Vagina (tissue), 2 donors: ENCODE measurements around the gene NUDT14.

Experiments
- CTCF ChIP-seq, 3 experiments: fragments of 450-650 bp in 2 of 3; fragments of 200-600 bp in 1 of 3; sonication (generic) in 1 of 3; IDR thresholded peaks; one replicate each; pipeline ENCODE4 v1.5.1; 2017 to 2019; ENCODE audit warnings: antibody characterized with exemption in 3 of 3, mild to moderate bottlenecking in 2 of 3, moderate library complexity in 2 of 3
- POLR2A ChIP-seq, 2 donors: fragments of 450-650 bp; IDR thresholded peaks; one replicate each; pipeline ENCODE4 v1.6.1; 2017; ENCODE audit warnings: antibody characterized with exemption in 2 of 2, mild to moderate bottlenecking in 2 of 2, moderate library complexity in 2 of 2

- TF ChIP-seq CTCF (IDR thresholded peaks at IDR 0.05) (no peak), POLR2A (IDR thresholded peaks at IDR 0.05) (no peak)
Observed at GRCh38 chr14:105227346-105227745, 46.2 kb upstream of the NUDT14 start.
